Kidney (tissue), 14 donors: Measurements from ENCODE around the gene GPX4. TPM values are rescaled to one million over a fixed set of nuclear protein-coding genes. Genes with fewer than 3 reads are reported as not detected.

Experiments used
- DNase-seq, 5 donors: peaks; one replicate each; pipeline ENCODE4 v3.0.0-alpha.2; 2013 to 2020
- FAIRE-seq: peaks from 2 replicates; lab custom pipeline; 2012; peaks lifted over from hg19 to GRCh38; lab: Jason Lieb, UNC
- H3K27ac ChIP-seq, 2 donors: one replicate each; pipeline ENCODE4 v1.7.0; 2013; ENCODE audit warnings: low read depth in 2 of 2, low read length in 2 of 2, inconsistent platforms in 1 of 2
- H3K27me3 ChIP-seq: one replicate; pipeline ENCODE4 v1.7.1; 2013; ENCODE audit warnings: low read length, inconsistent platforms; ENCODE audit not compliant: control insufficient read depth, insufficient read depth
- H3K36me3 ChIP-seq, 3 donors: one replicate each; pipeline versions ENCODE4 v1.7.0 to v1.7.1; 2013; ENCODE audit warnings: low read length in 3 of 3, control low read depth in 1 of 3, inconsistent platforms in 1 of 3; ENCODE audit not compliant: insufficient read depth in 3 of 3, control insufficient read depth in 2 of 3
- H3K4me1 ChIP-seq, 3 donors: one replicate each; pipeline versions ENCODE4 v1.7.0 to v1.7.1; 2013; ENCODE audit warnings: low read length in 3 of 3, inconsistent platforms in 1 of 3, low read depth in 1 of 3; ENCODE audit not compliant: control insufficient read depth in 2 of 3, insufficient read depth in 2 of 3
- H3K4me3 ChIP-seq, 3 donors: one replicate each; pipeline versions ENCODE4 v1.7.0 to v1.8.1; 2013; ENCODE audit warnings: low read length in 3 of 3, control low read depth in 1 of 3, inconsistent platforms in 1 of 3
- H3K9ac ChIP-seq, 3 donors: one replicate each; pipeline versions ENCODE4 v1.7.0 to v1.7.1; 2013; ENCODE audit warnings: low read length in 3 of 3, control low read depth in 1 of 3, inconsistent platforms in 1 of 3
- H3K9me3 ChIP-seq, 3 donors: one replicate each; pipeline versions ENCODE4 v1.7.0 to v1.7.1; 2013; ENCODE audit warnings: low read length in 3 of 3, control low read depth in 1 of 3, inconsistent platforms in 1 of 3; ENCODE audit not compliant: control insufficient read depth in 2 of 3, insufficient read depth in 1 of 3
- CTCF ChIP-seq: IDR thresholded peaks from 3 replicates; pipeline ENCODE4 v1.5.1; 2012; ENCODE audit warnings: mild to moderate bottlenecking, moderate library complexity, borderline replicate concordance; ENCODE audit not compliant: insufficient read depth; ENCODE audit errors: extremely low read depth
- intact Hi-C: fragments of 100-400 bp; cut with DNase I; formaldehyde crosslinking; loops from one replicate; pipeline ENCODE4 v1.11.1; 2022
- polyA plus RNA-seq: library from polyadenylated mRNA; stranded (reverse); fragments of 350-450 nt; fragmentation: Illumina TruSeq; extraction: RNeasy Lipid Tissue Mini Kit (QIAGEN cat#74804); gene quantifications from one replicate; pipeline ENCODE4 v1.2.3, GENCODE V29; 2014; ENCODE audit warnings: low read depth, low replicate concordance; ENCODE audit not compliant: insufficient read depth
- total RNA-seq: library from RNA; stranded (reverse); fragmentation: NEBNext Ultra II Directional; extraction: Animal tissue kit (Norgen Biotek cat#: 25700); gene quantifications from one replicate; pipeline ENCODE4 v1.2.1, GENCODE V29; 2021
- donor health status: control.
- donor health status: control.
- donor health status: control.
- donor health status: control.
- donor health status: control.
- donor health status: DM: yes; HTN: yes; CAD: no.
- donor health status: Normal renal cell carcinoma (clear cell type).

Gene GPX4
- total and polyA plus RNA-seq, 2 donors from 2014 or later, result 268 to 966 TPM

- H3K4me3 ChIP-seq, result peak overlapping the region; percentile 53 to 74 (median 65)
- FAIRE-seq, result no peak
- peaks cover 0 to 10% (median 2%) of the 10 kb centered on the region in 3 donors for H3K36me3 ChIP-seq
- H3K27me3 ChIP-seq, result no peaks in the 10 kb centered on the region
- peak; percentile 76 to 93 (median 90) for DNase-seq
- intact Hi-C loops, result no loop called here
- H3K9ac ChIP-seq, result peak overlapping the region in 2 of 3 donors; percentile 63 to 85
- H3K27ac ChIP-seq, result peak overlapping the region; percentile 95 to 99
- H3K9me3 ChIP-seq, result no peaks in the 10 kb centered on the region
- peaks cover 0 to 26% (median 22%) of the 10 kb centered on the region in 3 donors for H3K4me1 ChIP-seq
- no peak for TF ChIP-seq CTCF
Observed at GRCh38 chr19:1104311-1105007, 665 bp downstream of the GPX4 start.

GRCh38 chr19:1105008-1105872 lies 1.4 kb downstream of the GPX4 start:
- DNase-seq, result peak in 4 of 5 donors; percentile 48 to 74 (median 67)
- Histone ChIP-seq H3K4me3 (peak overlapping the region; percentile 53 to 74 (median 65)), H3K9ac (peak overlapping the region; percentile 22 to 84 (median 63)), H3K36me3 (peaks cover 0 to 10% (median 2%) of the 10 kb centered on the region in 3 donors), H3K27me3 (no peaks in the 10 kb centered on the region), H3K9me3 (no peaks in the 10 kb centered on the region), H3K4me1 (peaks cover 0 to 26% (median 22%) of the 10 kb centered on the region in 3 donors), H3K27ac (peak overlapping the region; percentile 87 to 95)
- intact Hi-C loops, result no loop called here
- no peak for TF ChIP-seq CTCF
- FAIRE-seq, result no peak

GRCh38 chr19:1105873-1106840 lies 2.4 kb downstream of the GPX4 start:
- Histone ChIP-seq H3K9me3 (no peaks in the 10 kb centered on the region), H3K4me1 (peaks cover 0 to 26% (median 21%) of the 10 kb centered on the region in 3 donors), H3K27me3 (no peaks in the 10 kb centered on the region), H3K27ac (no peak overlapping the region), H3K9ac (no peak overlapping the region), H3K36me3 (peaks cover 0 to 10% (median 2%) of the 10 kb centered on the region in 3 donors), H3K4me3 (no peak overlapping the region)
- TF ChIP-seq CTCF, result no peak
- no peak for FAIRE-seq
- DNase-seq, result no peak
- intact Hi-C loops, result no loop called here
